HG02938 (cell line): ENCODE data around the gene OR5B21.

Experiments used
- ATAC-seq: cut with Tn5 transposase; IDR thresholded peaks from one replicate; pipeline ENCODE4 v1.9.1; 2021; ENCODE audit warnings: mild to moderate bottlenecking, moderate library complexity; ENCODE audit not compliant: unreplicated experiment

The OR5B21 gene

DNA sequence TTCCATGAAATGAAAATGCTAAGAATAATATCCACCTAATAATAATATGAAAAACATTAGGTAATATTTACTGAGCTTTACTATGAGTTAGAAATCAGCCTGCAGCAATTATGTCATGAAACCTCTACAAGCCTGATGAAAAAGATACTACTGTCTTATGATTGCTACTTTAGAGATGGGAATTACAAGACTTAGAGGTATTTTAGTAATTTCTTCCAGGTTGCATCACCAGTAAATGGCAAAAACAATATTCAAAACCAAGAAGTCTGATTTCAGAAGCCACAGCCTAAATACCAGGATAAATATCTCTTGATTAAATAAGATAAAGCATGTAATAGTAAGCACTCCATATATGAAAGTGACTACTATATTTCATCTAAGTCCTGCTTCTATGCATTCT, 13.8 kb downstream of the OR5B21 start:
- ATAC-seq = no peak

GRCh38 chr11:58493676-58494075, 14.2 kb downstream of the OR5B21 start:
- ATAC-seq = no peak

- no peak for ATAC-seq
These were observed 17.1 kb downstream of the OR5B21 start for GRCh38 chr11:58490827-58491226.

DNA sequence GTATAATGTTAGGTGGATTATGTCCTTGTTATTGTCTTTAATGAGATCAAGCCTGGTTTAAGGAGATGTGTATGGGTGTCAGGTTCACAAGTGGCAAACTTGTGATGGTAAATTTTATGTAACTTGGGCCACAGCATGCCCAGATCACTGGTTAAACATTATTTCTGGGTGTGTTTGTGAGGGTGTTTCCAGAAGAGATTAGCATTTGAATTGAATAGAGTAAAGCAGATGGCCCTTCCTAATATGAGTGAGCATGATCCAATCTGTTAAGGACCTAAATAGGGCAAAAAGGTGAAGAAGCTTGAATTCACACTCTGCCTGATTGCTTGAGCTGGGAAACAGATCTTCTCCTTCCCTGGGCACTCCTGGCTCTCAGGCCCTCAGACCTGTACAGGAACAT, 20.7 kb downstream of the OR5B21 start:
- ATAC-seq = no peak

DNA sequence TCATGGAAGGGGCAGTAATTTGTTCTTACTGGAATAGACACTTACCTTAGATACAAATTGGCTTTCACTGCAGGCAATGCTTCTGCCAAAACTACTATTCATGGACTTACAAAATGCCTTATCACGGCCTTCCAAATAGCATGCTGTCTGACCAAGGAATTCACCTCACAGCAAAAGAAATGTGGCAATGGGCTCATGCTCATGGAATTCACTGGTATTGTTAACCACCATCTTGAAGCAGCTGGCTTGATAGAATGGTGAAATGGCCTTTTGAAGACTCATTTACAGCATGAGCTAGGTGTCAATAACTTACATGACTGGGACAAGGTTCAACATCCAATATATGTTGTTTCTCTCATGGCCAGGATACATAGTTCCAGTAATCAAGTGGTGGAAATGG, 21.9 kb downstream of the OR5B21 start:
- no peak for ATAC-seq

GRCh38 chr11:58471892-58472291, 36.0 kb downstream of the OR5B21 start:
- no peak for ATAC-seq

GRCh38 chr11:58466293-58466692, 41.6 kb downstream of the OR5B21 start:
- no peak for ATAC-seq

DNA sequence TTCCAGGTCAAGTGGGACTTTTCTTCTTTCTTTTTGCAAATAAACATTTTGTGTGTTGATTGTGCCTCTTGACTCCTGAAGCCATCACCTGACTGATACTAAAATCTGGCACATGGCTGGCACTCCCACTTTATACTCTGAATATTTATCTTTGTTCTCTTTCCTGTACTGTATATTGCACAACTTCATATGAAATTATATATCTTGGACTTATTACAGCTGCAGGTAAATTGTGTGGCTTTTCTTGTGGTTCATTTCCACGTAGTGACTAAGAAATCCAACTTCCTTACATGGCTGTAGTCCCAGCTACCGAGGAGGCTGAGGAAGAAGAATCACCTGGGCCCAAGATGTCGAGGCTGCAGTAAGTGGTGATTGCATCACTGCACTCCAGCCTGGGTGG, 42.2 kb downstream of the OR5B21 start:
- no peak for ATAC-seq
